Stimulated activated CD4-positive, alpha-beta T cell treated with anti-CD3 and anti-CD28 coated beads, Interleukin-2, amount 100 ng/mL, for 48 hours (primary cell): ENCODE measurements around the gene MYL9.

ENCODE experiments used
- DNase-seq, 2 donors: peaks; one replicate each; pipeline ENCODE4 v3.0.0-alpha.2; 2020

MYL9 gene

DNA sequence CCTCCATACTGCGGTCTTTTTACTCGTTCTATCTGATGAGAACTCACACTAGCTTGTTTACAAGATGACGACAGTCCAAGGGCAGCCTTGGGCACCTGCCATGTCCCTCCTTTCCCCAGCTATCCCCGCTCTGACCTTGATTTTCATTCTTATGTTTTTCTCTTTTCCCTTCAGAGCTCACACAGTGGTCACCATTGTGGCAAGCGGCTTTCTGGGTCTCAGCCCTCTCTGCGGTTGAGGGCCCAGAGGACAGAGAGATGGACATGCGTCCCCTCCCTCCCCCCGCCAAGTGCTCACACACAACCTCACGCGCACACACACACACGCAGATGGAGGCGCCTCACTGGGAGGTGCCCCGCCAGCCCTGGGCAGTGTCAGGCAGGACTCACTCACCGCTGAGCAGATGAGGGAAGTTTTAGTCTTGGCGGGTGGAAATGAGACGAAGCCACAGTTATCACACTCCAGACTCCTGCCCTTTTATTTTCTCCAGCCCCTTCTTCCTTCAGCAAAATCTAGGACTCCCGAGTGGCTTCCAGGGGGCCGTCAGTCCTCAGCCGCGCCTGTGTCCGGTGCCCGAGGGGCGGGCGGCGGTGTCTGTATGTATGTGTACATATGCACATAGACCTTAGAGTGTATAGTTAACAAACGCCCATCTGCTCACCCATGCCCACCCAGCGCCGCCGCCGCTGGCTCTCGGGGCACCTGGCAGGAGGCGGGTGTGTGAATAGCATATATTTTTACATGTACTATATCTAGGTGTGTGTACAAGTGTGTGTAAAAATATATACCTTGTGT lies 13.8 kb upstream of the MYL9 start:
- no peak for DNase-seq

DNA sequence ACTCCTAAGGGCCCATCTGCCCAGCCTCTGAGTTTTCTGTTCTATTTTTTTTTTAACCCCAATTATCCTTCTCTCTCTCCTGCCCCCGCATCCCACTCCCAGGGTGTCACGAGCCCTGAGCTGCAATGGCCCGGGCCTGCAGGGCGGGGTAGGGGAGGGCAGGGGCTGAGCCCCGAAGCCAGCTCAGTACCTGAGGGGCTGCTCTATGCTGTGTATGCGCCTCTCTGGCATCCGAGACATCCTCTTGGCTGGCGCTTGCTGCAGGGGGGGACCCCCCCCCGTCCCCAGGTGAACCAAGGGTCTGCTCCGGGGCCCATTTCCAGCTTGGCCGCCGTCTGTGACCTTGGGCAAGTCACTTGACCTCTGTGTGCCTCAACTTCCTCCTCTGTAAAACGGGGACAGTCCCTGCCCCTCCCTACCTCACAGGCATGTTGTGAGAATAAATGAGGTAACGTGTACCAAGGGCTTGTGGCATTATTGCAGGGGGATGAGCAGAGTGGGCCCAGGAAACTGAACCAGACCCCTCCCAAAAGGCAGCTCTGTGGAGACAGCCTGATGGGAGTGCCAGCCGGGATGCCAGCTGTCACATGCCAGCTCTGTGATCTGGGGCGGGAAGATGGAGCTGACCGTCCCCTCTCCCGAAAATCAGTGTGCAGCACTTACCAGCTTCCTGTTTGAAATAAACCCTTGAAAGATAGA lies 13.0 kb upstream of the MYL9 start:
- no peak for DNase-seq

DNA sequence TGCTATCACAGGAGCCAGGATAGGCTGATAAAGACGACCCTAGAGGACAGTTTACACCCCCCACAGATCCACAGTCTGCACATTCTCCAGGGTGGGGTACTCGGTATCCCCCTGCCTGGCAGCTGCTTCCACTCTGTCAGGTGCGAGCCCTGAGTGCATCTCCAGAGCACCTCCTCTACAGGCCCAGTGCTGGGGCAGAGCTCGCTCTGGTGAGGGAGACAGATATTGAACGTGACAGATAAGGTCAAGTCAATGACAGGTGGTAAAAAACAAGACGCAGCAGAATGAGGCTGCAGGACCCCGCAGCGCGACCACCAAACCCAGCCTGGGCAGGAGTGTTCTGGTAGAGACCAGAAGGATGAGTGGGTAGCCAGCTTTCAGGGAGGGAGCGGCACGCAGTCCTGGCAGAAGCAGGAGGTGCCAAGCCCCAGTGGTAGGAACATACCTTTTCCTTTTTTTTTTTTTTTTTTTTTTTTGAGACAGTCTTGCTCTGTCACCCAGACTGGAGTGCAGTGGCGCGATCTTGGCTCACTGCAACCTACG lies 12.4 kb upstream of the MYL9 start:
- no peak for DNase-seq

DNA sequence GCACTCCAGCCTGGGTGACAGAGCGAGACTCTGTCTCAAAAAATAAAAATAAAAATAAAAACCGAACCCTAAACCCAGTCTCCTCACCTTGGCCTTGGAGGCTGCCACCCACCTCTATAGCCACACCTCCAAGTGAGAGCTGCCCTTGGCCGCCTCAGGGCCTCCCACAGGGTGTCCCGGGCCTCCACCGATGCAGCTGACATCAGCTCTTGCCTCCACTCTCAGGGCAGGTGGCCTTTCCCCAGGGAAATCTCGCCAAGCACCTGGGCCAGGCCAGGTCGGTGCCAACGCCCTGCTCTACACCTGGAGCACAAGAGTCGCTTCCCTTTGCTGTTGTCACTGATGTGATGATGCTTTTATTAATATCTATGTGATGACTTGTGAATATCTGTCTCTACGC lies 8.9 kb upstream of the MYL9 start:
- DNase-seq = no peak

DNA sequence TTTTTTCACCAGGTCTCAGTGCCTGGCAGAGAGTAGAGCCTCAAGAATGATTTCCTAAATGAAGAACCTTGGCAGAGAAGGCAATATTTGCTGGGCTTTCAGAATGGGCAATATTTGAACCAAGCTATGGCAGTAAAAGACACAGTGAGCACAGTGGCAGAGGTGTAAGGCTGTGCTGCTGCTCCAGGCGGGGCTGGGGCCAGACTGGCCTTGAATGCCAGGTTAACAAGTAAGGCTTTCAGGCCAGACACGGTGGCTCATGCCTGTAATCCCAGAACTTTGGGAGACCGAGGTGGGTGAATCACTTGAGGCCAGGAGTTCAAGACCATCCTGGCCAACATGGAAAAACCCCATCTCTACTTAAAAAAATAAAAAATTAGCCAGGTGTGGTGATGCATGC lies 8.5 kb upstream of the MYL9 start:
- DNase-seq = no peak

DNA sequence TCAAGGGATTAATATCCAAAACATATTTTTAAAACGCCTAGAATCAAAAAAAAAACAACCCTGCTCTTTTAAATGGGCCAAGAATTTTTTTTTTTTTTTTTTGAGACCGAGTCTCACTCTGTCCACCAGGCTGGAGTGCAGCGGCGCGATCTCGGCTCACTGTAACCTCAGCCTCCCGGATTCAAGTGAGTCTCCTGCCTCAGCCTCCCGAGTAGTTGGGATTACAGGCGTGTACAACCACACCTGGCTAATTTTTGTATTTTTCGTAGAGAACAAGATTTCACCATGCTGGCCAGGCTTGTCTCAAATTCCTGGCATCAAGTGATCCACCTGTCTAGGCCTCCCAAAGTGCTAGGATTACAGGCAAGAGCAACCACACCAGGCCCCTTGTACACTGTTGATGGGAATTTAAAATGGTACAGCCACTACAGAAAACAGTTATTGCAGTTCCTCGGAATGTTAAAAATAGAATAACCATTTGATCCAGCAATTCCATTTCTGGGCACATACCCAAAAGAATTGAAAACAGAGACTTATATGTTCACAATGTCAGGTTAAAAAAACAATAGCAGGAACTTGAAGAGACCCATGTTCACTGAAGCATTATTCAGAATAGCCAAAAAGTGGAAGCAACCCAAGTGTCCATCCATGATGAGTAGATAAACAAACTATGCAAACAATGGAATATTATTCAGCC lies 3.1 kb upstream of the MYL9 start:
- no peak for DNase-seq

DNA sequence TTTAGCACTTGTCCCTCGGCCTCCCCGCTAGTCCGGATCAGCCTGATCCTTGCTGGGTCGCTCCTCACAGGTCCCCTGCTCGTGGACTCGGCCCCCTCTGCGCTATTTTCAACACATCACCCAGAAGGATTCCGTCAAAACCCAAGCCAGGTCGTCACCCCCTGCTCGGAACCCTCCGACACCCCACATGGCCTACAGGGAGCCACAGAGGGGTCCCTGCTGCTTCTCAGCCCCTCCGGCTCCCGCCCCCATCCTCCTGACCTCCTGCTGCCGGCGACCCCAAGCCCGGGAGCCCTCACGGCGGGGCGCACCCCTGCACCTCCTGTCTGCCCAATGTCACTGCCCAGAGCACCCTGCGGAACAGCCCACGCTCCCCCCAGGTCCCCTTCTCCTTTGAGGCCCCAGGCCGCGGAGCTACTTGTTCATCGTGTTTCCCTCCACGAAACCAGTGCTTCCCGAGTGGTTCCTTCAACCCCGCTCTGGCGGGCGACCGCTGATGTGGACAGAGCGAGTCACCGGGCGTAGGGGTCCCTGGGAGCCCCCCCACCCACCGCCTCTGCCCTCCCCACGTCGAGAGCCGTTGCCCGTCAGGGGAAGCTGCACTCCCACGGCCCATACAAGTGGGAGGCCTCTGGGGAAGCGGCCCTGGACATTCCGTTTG lies 638 bp upstream of the MYL9 start:
- no peak for DNase-seq

DNA sequence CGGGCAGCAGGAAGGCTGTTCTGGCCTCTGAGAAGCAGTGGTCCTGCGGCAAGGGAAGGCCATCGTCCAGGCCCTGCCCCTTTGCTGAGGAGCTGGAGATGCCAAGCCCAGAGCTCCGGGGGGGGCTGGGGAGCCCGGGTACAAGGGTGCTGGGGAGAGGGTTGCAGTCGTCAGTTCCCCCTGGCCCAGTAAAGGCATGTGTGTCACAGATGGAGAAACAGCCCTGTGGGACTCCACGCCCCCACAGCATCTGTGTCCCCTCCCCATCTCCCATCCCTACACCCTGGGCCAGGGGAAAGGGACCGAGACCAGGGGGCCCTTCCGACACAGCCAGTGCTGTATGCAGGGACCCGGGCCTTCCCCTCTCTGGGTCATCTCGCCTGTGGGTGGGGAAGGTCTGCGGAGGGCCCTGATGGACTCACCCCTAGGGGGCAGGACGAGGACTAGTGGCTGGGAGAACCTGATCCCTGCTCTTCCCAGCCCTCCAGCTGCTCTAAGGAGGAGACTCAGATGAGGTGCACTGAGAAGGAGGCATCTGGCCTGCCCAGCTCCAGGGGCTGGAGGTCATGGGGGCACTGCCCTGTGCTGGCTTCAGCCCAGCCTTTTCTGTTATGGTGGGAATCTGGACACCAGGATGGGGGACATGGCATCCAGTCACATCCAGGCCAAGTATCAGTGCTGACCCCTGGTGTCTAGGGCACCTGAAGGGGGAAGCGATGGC lies 609 bp downstream of the MYL9 start:
- DNase-seq = no peak

DNA sequence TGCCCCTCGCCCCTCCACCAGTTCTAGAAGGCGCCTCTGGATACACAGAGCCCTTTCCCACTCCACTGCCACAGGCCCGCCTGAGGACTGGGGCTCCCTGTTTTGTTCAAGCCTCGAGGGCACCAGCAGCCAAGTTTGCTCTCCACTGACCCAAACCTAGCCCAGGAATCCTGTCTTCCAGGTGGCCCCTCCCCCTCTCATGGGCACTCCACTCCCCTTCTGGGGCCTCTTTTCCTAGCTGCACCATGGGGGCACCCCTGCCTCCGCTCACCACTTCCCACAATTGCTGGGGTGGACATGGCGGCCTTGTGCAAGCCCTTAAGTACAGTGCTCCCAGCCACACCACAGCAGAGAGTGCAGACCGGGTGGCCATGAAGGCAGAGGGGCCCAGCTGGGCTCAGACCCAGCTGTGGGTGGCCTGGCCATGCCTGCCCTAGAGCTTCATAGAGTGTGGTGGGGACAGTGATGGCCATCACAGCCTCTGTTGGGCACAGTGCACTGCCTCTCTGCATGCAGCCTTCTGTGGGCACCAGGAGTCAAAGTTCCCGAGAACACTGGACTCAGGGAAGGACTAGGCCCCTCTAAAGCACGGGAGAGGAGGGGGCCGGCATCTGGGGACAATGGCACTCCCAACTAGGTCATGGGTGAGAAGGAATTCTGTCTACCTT lies 1.3 kb downstream of the MYL9 start:
- DNase-seq = no peak

DNA sequence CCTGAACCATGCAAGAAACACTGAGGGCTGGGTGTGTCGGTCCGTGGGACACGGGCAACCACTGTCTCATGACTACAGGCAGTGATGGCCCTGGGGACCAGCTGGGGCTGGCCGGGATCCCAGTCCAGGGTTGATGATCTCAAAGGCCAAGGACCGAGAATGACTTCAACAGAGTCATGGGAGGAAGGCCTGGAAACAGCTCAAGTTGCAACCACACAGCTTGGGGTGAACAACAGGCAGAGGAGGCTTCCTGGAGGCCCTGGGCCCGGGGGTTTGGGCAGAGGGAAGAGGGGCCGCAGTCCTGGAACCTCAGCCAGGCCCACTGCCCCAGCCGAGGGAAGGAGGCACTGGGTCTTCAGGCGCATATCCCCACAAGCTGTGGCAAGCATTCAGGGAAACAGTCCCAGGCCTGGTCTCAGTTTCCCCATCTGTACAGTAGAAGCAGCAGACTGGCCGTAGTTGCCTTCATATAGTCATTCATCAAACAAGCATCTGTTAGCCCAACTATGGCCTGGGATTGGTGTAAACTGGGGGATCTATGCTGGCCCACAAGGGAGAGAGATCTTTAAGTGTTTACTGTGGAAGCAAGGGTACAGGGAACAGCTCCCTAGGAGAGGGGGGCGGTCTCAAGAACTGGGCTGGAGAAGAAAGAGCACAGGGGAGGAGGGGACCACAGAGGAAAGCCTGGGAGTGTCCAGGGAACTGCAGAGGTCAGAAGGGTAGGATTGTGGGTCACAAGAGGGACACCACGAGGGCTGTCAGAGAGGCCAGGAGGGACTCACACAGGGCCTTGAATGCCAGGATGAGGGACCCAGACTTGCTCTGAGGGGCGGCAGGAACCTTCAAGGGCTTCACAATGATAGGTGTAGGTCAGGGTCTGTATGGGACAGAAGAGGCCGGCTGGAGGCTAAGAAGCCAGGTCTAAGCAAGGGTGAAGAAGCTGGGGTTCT lies 2.1 kb downstream of the MYL9 start:
- DNase-seq = no peak

DNA sequence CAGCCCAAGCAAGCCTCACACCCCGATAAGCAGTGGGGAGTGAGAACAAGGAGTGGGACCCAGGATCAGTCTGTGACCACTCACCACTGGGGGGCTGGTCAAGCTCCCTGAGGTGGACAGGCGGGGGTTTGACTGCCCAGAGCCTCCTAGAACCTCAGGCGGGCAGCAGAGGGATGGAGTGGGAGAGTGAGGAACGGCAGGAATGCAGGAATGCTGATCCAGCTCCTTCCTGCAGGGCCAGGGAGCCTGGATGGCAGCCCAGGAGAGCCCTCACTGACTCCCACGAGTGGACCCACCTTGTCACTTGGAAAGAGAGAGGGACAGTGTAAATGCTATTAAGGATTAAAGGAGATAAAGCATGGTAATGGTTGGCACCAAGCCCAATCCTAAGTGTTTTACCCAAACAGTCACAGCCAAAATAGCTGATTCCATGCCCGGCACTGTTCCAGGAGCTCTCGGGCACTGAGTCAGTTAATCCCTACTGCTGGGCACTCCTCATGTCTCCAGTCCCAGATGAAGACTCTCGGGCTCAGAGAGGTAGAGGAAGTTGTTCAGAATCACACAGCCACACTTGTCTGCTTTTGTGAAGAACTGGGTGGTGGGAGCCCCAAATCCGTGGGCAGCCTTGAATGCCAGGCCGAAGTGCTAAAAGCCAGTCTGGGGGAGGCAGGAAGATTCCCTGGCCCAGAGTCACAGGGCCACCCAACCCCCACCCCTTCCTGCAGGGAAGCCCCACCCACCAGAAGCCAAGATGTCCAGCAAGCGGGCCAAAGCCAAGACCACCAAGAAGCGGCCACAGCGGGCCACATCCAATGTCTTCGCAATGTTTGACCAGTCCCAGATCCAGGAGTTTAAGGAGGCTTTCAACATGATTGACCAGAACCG lies 3.1 kb downstream of the MYL9 start:
- DNase-seq = no peak

DNA sequence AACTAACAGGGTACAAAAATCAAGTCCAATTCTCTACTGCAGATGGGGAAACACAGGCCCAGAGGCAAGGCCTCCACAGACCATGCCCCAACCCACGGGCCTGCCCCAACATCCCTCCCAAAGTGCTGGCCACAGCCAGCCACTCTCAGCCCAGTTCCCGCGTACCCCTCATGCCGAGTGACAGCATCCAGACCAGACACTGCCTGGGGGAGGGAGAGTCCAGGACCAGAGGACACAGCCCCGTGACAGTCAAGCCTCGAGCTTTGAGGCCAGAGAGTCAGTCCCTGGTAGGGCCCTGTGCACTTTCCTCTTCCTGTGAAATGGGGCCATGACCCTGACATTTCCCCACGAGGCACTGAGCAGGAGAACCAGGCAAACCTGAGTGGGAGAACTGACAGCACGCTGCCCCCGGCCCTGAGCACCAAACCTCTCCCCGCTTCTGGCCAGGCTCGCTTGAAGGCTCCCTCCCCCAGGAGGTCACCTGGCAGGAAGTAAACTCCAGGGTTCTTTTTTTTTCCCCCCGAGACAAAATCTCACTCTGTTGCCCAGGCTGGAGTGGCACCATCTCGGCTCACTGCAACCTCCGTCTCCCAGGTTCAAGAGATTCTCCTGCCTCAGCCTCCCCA lies 4.9 kb downstream of the MYL9 start:
- DNase-seq = no peak

DNA sequence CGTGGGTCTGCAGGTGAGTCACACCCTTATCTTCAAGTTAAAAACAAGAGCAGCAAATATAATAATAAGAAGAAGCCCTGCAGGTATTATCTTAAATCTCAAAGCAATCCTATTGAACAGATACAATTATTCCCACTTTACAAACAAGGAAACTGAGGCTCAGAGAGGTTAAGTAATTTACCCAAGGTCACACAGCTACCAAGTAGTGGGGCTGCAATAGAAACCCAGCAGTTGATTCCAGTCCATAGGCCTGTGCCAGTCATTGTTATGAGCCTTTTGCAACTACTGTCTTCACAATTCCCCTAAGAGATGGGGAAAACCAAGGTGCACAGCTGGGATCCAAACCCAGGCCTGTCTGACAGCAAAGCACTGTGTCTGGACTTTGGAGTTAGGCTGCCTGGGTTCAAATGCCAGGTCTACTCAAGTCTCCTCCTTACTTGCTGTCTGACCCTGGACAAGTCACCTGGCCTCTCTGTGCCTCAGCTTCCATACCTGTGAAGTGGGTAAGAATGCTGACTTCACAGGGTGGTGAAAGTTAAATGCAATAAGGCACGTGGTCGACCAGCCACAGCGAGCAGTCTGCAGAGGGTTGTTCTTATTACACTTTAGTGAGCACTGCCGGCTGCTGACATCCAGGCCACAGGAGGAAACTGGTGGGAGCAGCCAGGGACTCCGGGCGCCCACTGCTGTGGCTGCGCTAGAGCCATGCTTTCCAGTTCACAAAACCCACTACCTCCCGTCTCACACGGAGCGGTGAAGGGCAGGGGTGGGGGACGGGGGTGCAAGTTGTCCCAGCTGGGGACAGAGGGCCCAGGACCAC lies 6.1 kb downstream of the MYL9 start:
- no peak for DNase-seq

DNA sequence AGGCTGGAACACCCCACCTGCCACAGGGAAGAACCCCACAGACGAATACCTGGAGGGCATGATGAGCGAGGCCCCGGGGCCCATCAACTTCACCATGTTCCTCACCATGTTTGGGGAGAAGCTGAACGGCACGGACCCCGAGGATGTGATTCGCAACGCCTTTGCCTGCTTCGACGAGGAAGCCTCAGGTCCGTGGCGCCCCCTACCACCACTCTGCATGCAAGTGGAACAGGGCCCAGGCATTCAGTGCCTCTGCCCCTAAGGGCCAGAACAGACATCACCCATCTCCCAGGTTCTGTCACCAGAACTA lies 6.6 kb downstream of the MYL9 start:
- DNase-seq = no peak

DNA sequence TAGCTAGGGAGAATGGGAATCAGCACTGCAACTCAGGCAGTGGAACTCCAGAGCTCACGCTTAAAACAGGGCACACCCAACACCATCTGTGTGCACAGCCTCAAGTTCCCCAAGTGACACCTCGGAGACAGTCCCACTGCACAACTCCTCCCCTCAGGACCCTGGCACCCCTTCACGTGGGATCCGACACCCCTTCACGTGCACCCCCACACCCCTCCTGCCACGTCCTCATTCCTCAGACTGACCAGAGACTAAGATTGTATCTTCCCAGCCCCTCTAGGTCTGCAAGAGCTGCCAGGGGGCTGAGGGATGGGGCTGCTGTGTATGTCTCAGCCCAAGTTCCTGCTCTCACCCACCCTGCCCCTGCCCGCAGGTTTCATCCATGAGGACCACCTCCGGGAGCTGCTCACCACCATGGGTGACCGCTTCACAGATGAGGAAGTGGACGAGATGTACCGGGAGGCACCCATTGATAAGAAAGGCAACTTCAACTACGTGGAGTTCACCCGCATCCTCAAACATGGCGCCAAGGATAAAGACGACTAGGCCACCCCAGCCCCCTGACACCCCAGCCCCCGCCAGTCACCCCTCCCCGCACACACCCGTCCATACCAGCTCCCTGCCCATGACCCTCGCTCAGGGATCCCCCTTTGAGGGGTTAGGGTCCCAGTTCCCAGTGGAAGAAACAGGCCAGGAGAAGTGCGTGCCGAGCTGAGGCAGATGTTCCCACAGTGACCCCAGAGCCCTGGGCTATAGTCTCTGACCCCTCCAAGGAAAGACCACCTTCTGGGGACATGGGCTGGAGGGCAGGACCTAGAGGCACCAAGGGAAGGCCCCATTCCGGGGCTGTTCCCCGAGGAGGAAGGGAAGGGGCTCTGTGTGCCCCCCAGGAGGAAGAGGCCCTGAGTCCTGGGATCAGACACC lies 7.6 kb downstream of the MYL9 start:
- DNase-seq = no peak

DNA sequence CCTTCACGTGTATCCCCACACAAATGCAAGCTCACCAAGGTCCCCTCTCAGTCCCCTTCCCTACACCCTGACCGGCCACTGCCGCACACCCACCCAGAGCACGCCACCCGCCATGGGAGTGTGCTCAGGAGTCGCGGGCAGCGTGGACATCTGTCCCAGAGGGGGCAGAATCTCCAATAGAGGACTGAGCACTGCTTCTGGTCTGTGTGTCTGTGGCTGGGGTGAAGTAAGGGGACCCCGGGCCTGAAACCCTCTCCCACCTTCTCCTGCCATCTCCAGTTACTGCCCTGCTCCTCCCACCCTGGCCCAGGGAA lies 8.3 kb downstream of the MYL9 start:
- DNase-seq = no peak
